ENCODE measurements around the gene FBXO10. TPM values are rescaled to one million over a fixed set of nuclear protein-coding genes. Genes with fewer than 3 reads are reported as not detected.

The FBXO10 gene
- total and polyA plus RNA-seq, 2 of the 4 experiments (the other 2 are of a cell fraction), result 6.6 to 6.7 TPM

DNA sequence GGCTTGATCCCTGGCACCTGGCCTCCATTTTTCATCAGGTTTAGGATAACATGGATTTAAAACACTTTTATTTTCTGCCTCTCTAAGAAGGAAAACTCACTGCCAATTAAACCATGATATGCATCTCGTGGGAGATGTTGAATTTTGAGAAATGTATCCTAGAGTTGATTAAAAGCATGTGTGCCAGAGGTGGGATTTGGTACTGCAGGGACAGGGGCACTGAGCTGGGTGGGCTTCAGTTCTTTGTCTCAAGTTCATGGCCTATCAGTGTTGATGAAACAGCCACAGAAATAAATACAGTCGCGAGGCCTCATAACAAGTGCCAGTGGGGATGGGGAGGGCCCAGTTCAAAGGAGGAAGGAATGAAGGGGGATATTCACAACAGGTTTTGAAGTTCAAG lies 55.5 kb downstream of the FBXO10 start:
- in situ Hi-C loops (cut with MboI; ENCODE audit: low sequenced_read_pairs), result no loop called here
- Histone ChIP-seq H3K79me1 (ENCODE audit: low read depth in 1 of 2, low read length in 2 of 2) (no peaks in the 10 kb centered on the region), H2BK120ac (ENCODE audit: low read depth, low read length) (no peak overlapping the region), H2BK5ac (ENCODE audit: low read depth, low read length, poor library complexity, severe bottlenecking) (no peak overlapping the region), H2AK9ac (replicated peaks; ENCODE audit: low read depth, low read length, poor library complexity) (no peak overlapping the region), H2BK20ac (ENCODE audit: low read depth, low read length) (no peak overlapping the region), H2AK5ac (ENCODE audit: low read depth, low read length) (no peak overlapping the region), H3K9me1 (ENCODE audit: insufficient read depth, low read length) (0 out of 2 replicates have a peak, but pooled peaks cover 6% of the 10 kb centered on the region), H3K9me3 (ENCODE audit: control insufficient read depth, insufficient read depth, low read length) (no peaks in the 10 kb centered on the region), H3K14ac (replicated peaks; ENCODE audit: low read depth, low read length) (no peak overlapping the region), H3K27me3 (ENCODE audit: control insufficient read depth, insufficient read depth, low read length) (no peaks in the 10 kb centered on the region), H2AFZ (replicated peaks; ENCODE audit: low read length, poor library complexity) (no peak overlapping the region), H4K20me1 (ENCODE audit: insufficient read depth, low read length) (no peaks in the 10 kb centered on the region), H3K56ac (ENCODE audit: extremely low read depth, insufficient read depth, low read length) (no peak overlapping the region), H4K8ac (ENCODE audit: low read depth in 2 of 2, low read length in 2 of 2) (no peak overlapping the region), H3K23ac (ENCODE audit: low read depth, low read length) (no peak overlapping the region), H4K5ac (ENCODE audit: low read depth, low read length) (no peak overlapping the region), H3K36me3 (ENCODE audit: control insufficient read depth, insufficient read depth, low read length) (peaks cover 35% of the 10 kb centered on the region), H2BK15ac (ENCODE audit: low read depth, low read length) (no peak overlapping the region), H3K9ac (ENCODE audit: low read depth, low read length) (no peak overlapping the region), H3K4me3 (ENCODE audit: insufficient read depth, low read depth, low read length) (no peak overlapping the region), H3K4ac (ENCODE audit: low read depth, low read length) (no peak overlapping the region), H3K4me2 (ENCODE audit: low read depth, low read length) (no peak overlapping the region), H3K27ac (ENCODE audit: insufficient read depth, low read length) (no peak overlapping the region), H4K91ac (ENCODE audit: insufficient read depth, low read depth, low read length) (no peak overlapping the region), H3K4me1 (ENCODE audit: control insufficient read depth, insufficient read depth, low read length) (no peaks in the 10 kb centered on the region), H3K18ac (ENCODE audit: low read depth, low read length) (no peak overlapping the region)
- TF ChIP-seq, protein P1, sequence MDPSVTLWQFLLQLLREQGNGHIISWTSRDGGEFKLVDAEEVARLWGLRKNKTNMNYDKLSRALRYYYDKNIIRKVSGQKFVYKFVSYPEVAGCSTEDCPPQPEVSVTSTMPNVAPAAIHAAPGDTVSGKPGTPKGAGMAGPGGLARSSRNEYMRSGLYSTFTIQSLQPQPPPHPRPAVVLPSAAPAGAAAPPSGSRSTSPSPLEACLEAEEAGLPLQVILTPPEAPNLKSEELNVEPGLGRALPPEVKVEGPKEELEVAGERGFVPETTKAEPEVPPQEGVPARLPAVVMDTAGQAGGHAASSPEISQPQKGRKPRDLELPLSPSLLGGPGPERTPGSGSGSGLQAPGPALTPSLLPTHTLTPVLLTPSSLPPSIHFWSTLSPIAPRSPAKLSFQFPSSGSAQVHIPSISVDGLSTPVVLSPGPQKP (IDR thresholded peaks at IDR 0.05; ENCODE audit: borderline replicate concordance, low read depth, low read length), result no peak
- no peak for TF ChIP-seq MAZ (IDR thresholded peaks at IDR 0.05; ENCODE audit: borderline replicate concordance, low read depth, low read length)
- TF ChIP-seq RAD21 (IDR thresholded peaks at IDR 0.05; ENCODE audit: low read length), result no peak
- no peak for TF ChIP-seq CHD1 (IDR thresholded peaks at IDR 0.05; ENCODE audit: low read depth, low read length)
- no peak for TF ChIP-seq CEBPB (IDR thresholded peaks at IDR 0.05; ENCODE audit: low read depth, low read length)
- TF ChIP-seq MXI1 (IDR thresholded peaks at IDR 0.05; ENCODE audit: borderline replicate concordance, low read depth, low read length), result no peak
- TF ChIP-seq NFE2L2 (IDR thresholded peaks at IDR 0.05; ENCODE audit: low read depth, low read length), result no peak
- TF ChIP-seq RFX5 (IDR thresholded peaks at IDR 0.05; ENCODE audit: low read depth, low read length), result no peak
- TF ChIP-seq MAFK (IDR thresholded peaks at IDR 0.05; ENCODE audit: low read depth, low read length), result no peak
- TF ChIP-seq, protein P2, sequence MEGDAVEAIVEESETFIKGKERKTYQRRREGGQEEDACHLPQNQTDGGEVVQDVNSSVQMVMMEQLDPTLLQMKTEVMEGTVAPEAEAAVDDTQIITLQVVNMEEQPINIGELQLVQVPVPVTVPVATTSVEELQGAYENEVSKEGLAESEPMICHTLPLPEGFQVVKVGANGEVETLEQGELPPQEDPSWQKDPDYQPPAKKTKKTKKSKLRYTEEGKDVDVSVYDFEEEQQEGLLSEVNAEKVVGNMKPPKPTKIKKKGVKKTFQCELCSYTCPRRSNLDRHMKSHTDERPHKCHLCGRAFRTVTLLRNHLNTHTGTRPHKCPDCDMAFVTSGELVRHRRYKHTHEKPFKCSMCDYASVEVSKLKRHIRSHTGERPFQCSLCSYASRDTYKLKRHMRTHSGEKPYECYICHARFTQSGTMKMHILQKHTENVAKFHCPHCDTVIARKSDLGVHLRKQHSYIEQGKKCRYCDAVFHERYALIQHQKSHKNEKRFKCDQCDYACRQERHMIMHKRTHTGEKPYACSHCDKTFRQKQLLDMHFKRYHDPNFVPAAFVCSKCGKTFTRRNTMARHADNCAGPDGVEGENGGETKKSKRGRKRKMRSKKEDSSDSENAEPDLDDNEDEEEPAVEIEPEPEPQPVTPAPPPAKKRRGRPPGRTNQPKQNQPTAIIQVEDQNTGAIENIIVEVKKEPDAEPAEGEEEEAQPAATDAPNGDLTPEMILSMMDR (conservative IDR thresholded peaks at IDR 0.05; ENCODE audit: low read depth, low read length), result no peak
- TF ChIP-seq POLR2A (IDR thresholded peaks at IDR 0.05; ENCODE audit: low read depth, low read length), result no peak
- TF ChIP-seq, protein P3, sequence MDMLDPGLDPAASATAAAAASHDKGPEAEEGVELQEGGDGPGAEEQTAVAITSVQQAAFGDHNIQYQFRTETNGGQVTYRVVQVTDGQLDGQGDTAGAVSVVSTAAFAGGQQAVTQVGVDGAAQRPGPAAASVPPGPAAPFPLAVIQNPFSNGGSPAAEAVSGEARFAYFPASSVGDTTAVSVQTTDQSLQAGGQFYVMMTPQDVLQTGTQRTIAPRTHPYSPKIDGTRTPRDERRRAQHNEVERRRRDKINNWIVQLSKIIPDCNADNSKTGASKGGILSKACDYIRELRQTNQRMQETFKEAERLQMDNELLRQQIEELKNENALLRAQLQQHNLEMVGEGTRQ (IDR thresholded peaks at IDR 0.05; ENCODE audit: low read depth, low read length), result no peak
- TF ChIP-seq SMC3 (IDR thresholded peaks at IDR 0.05; ENCODE audit: low read depth, low read length), result no peak
- TF ChIP-seq FOS (IDR thresholded peaks at IDR 0.05; ENCODE audit: low read depth, low read length), result no peak
- no peak for TF ChIP-seq RCOR1 (IDR thresholded peaks at IDR 0.05; ENCODE audit: insufficient replicate concordance, low read length)
- no peak for TF ChIP-seq BHLHE40 (IDR thresholded peaks at IDR 0.05; ENCODE audit: low read depth, low read length)
- dilution Hi-C loops (cut with HindIII; ENCODE audit: low sequenced_read_pairs, unreplicated experiment), result no loop called here
- intact Hi-C loops (cut with micrococcal nuclease), result no loop called here
- ATAC-seq (ENCODE audit: low read depth), result no peak
- POLR2A ChIA-PET (ENCODE audit: unreplicated experiment), result no interaction called here
- no peak for DNase-seq
- no TSS peak for BruUV-seq (replicated peaks)
- CTCF ChIA-PET, result no interaction called here
- 90% methylated on average over 2 of the region's 3 CpGs; no CpG with 5 or more reads in 1 of the 2 experiments for WGBS, 2 experiments (ENCODE audit: extremely low coverage in 2 of 2, insufficient read length in 1 of 2)

Measured in IMR-90 (cell line).